GM21825 (cell line): ENCODE data around the gene LIN28A.
A peak's percentile ranks its signal among the peaks of the same experiment; 100 is the strongest.

Experiments
- ATAC-seq: cut with Tn5 transposase; IDR thresholded peaks from one replicate; pipeline ENCODE4 v1.9.1; 2021; ENCODE audit warnings: mild to moderate bottlenecking, moderate library complexity; ENCODE audit not compliant: unreplicated experiment

Gene LIN28A

DNA sequence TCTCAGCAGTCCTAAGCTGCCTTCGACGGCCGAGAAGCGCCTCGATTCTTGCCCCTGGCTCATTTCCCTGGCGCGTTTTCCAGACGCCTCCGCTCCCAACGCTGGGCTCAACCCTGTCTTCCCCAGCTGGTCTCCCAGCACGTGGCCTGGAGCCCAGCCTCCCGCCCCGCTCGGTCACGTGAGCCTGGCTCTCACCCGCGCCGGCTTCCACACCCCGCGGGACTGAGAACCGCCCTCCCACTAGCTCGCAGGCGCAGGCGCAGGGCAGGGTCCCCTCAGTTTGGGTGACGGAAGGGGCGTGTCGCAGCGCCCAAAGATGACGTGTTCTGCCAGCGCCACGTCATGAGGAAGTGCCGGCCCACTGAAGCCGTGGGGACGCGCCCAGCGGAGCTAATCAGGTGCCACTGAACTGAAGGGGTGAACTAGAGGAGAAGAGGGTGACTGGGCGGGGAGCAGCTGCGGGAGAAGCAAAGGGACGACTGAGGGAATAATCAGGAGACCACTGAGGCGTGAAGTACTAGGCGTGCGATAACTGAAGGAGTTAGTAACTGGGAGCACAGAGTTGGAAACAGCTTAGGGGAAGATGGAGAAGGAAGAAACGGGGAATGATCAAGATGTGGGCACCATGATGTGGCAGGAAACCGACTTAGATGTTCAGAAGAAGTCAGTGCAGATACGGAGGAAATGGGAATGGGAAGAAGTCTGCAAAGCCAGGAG is 21.5 kb downstream of the LIN28A start, which contains the start of gene DHDDS:
DHDDS (plus strand) TSS at position 343 of the 717 bp plus-strand sequence. CDS start 625 bp downstream, outside the sequence.
- ATAC-seq = peak; percentile 90

- ATAC-seq = no peak
These were observed 22.2 kb downstream of the LIN28A start for GRCh38 chr1:26432793-26433192.

DNA sequence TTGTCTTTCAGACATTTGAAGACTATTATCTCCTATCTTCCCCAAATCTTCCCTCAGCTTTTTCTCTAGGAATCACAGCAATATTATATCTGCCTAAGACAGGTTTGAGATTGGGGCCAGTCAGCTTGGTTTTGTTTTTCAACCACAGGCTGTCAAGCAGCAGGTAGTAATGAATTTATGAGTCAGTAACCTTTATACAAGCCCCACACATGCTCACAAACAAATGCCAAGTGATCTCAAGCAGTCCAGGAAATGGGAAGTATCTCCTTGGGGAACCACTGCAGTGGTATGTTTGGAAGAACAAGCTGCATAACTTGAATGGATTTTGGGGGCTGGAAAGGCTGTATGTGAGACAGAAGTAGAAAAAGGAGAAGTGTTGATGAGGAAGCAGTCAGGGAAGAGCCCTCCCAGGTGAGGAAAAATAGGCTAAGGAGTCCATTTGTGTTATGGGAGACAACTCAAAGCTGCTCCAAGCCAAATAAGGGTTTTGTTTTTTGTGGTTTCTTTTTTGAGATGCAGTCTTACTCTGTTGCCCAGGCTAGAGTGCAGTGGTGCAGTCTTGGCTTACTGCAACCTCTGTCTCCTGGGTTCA is 23.6 kb downstream of the LIN28A start:
- ATAC-seq = no peak

DNA sequence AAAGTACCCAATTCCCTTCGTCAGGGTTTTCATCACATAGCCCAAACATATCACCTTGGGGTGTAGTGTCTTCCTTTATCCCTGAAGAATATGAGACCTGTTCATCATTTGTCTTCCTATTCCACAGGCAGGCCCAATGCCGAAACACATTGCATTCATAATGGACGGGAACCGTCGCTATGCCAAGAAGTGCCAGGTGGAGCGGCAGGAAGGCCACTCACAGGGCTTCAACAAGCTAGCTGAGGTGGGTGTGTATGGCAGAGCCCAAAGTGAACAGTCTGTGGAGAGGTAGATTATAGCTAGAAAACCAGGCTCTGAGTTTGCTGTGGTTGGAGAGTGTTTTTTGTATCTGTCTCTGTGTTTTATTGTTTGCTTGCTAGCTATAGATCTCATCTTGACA is 27.4 kb downstream of the LIN28A start:
- no peak for ATAC-seq

- ATAC-seq = no peak
These were observed 29.6 kb downstream of the LIN28A start for GRCh38 chr1:26440259-26440658.

GRCh38 chr1:26449868-26450267 is 39.3 kb downstream of the LIN28A start:
- no peak for ATAC-seq

GRCh38 chr1:26450908-26451307 is 40.3 kb downstream of the LIN28A start:
- no peak for ATAC-seq

- no peak for ATAC-seq
These were observed 42.0 kb downstream of the LIN28A start for GRCh38 chr1:26452459-26453183.

- no peak for ATAC-seq
These were observed 48.5 kb downstream of the LIN28A start for GRCh38 chr1:26459148-26459547.

DNA sequence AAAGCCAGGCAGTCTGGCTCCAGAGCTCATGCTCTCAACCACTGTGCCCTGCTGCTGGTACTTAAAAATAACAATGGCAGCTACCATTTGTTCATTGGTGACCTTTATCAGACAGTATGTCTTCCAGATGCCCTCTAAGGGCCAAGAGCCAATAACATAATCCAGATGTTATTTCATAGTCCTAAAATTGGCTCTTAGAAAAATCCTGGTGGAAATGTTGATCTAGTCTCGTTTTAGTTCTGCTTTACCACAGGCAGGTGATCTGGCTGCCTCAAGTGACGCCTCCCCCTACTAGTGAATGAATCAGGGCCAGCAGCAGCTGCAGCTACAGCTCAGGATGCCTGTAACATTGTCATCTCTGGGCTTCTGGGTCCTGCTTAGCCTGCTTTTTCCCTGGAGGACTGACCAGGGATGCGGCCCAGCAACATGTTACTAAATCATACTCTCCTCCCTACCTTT is 49.0 kb downstream of the LIN28A start:
- no peak for ATAC-seq

DNA sequence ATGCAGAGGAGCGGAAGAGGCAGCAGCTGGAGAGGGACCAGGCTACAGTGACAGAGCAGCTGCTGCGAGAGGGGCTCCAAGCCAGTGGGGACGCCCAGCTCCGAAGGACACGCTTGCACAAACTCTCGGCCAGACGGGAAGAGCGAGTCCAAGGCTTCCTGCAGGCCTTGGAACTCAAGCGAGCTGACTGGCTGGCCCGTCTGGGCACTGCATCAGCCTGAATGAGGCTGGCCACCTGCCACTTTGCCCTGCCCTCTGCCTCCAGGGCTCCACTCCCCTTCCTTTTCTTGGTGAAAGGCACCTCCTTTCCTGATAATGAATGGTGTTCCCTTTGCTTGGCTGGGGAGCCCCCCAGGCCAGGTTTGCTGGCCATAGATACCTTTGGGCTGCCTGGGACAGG is 58.3 kb downstream of the LIN28A start:
- ATAC-seq = no peak

GRCh38 chr1:26469558-26469957 is 58.9 kb downstream of the LIN28A start:
- no peak for ATAC-seq

DNA sequence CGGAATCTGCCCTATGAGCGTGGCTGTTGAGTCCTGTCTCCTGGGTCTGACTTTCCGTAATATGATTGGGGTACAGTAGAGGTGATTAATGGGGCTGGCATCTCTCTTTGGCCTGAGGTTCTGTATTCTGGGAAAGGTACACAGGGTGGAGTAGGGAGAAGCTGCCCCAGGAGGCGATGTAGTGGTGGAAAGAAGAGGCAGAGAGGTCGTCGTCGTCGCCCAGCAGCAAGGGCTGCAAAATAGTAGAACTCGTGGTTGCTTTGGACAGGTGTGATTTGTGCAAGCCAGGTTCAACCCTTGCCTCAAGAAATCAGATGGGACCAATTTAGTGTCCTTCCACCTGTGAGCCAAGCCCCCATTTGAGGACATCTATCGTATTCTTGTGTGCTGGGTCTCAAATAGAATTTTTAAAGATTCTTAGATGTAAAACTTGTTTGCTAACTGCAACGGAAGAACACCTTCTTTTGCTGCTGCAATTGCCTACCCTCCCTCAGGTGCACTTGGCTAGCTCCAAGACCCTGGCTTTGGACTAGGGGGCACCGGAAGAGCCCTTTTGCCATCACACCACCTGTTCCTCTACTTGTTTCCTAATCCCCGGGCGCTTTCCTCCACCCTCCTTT is 60.4 kb downstream of the LIN28A start:
- ATAC-seq = no peak

DNA sequence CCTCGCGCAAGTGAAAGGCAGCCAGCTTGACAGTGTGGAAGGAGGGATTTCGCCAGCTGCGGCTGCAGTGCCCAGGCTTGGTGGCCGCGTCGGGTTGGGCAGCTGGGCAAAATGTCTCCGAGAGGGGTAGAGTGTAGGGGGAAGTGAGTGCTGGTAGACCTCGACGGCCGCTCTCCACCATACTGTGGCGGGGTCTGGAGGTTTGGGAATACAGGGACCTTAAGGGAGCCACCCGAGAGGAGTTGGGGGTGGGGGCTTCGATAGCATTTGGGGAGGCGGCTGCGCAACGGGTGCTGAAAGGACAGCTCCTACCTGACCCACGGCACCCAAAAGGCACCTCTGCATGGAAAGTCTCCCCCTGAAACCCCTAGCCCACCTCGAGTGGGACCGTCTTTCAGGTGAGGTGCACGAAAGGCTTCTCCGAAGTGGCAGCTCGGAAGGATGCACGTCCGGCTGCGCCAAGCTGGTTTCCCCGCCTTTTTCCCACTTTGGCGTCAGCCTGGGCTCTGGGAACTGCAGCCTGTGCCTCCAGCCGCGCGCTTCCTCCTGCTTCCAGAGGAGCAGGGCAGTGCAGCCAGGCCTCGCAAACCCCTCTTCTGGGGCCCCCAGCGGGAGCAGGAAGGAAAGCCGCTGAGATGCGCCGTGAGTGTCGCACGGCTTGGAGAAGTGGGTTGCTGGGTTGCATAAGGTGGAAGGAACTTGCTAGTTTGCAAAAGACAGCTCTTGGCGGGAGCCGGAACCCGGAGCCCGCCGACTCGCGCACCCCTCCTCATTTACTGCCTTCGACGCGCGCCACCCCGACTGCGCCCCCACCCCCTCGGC is 61.1 kb downstream of the LIN28A start:
- peak; percentile 10 for ATAC-seq

- ATAC-seq = peak; percentile 41
These were observed 61.8 kb downstream of the LIN28A start, which contains the start of gene HMGN2 for GRCh38 chr1:26472320-26472900. HMGN2 (plus strand) TSS chr1:26472440; CDS start chr1:26472613, 173 bp downstream.

- ATAC-seq = peak; percentile 68
These were observed 62.6 kb downstream of the LIN28A start for GRCh38 chr1:26472901-26473845.

- no peak for ATAC-seq
These were observed 64.2 kb downstream of the LIN28A start for GRCh38 chr1:26474818-26475217.

DNA sequence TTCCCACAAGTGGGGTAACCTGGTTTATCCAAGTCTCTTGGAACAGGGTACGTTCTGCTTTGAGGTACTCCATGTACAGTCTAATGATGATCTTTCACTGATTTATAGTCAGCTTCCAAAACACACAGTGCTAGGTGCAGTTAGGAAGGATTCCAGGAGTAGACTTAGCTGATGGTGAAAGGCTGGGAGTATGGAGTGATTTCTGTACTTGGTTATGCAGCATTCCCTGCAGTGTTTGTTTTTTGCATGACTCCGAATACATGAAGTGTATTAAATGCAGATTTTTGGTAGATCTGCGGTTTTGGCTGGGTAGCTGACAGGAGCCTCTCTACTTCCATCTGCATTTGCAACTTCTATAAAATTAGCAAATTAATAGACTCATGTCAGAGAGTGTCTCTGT is 65.4 kb downstream of the LIN28A start:
- no peak for ATAC-seq

- ATAC-seq = no peak
These were observed 66.3 kb downstream of the LIN28A start for GRCh38 chr1:26476958-26477357.
